Stomach (tissue), 9 donors: ENCODE results near the gene CHD3. TPM values are rescaled to one million over a fixed set of nuclear protein-coding genes. Genes with fewer than 3 reads are reported as not detected.

Source experiments
- DNase-seq, 2 donors: peaks; one replicate each; pipeline versions ENCODE4 v3.0.0 to v3.0.0-alpha.2; 2013 to 2019
- H3K27ac ChIP-seq, 5 donors: fragments of 200-600 bp in 4 of 5; sonication (generic) in 4 of 5; one replicate each; pipeline ENCODE4 v1.5.1; 2013 to 2019; ENCODE audit warnings: mild to moderate bottlenecking in 1 of 5, moderate library complexity in 1 of 5
- H3K27me3 ChIP-seq, 3 donors: fragments of 200-600 bp; sonication (generic); one replicate each; pipeline ENCODE4 v1.5.1; 2017 to 2019; ENCODE audit warnings: mixed run types in 1 of 3
- H3K36me3 ChIP-seq, 4 donors: fragments of 200-600 bp; sonication (generic); 1 replicate in 3 of 4; 2 replicates in 1 of 4; pipeline ENCODE4 v1.5.1; 2016 to 2019
- H3K4me1 ChIP-seq, 4 donors: fragments of 200-600 bp; sonication (generic); one replicate each; pipeline ENCODE4 v1.5.1; 2016 to 2019
- H3K4me3 ChIP-seq, 4 donors: fragments of 200-600 bp; sonication (generic) in 3 of 4; one replicate each; pipeline ENCODE4 v1.5.1; 2016 to 2019; ENCODE audit warnings: mild to moderate bottlenecking in 1 of 4
- H3K9me3 ChIP-seq, 4 donors: fragments of 200-600 bp; sonication (generic); one replicate each; pipeline ENCODE4 v1.5.1; 2016 to 2019
- CTCF ChIP-seq, 7 experiments: fragments of 450-650 bp in 4 of 7; fragments of 200-600 bp in 3 of 7; sonication (generic) in 3 of 7; IDR thresholded peaks; one replicate each; pipeline ENCODE4 v1.5.1; 2016 to 2019; ENCODE audit warnings: antibody characterized with exemption in 7 of 7, control low read depth in 2 of 7, mild to moderate bottlenecking in 1 of 7
- EP300 ChIP-seq: sonication (generic); formaldehyde crosslinking; IDR thresholded peaks from one replicate; pipeline ENCODE4 v1.6.1; 2017; ENCODE audit warnings: antibody characterized with exemption
- POLR2A ChIP-seq, 4 donors: fragments of 450-650 bp; IDR thresholded peaks; one replicate each; pipeline ENCODE4 v1.6.1; 2016; ENCODE audit warnings: antibody characterized with exemption in 4 of 4, control low read depth in 2 of 4, mild to moderate bottlenecking in 1 of 4, moderate library complexity in 1 of 4
- POLR2AphosphoS5 ChIP-seq, 3 donors: sonication (generic); formaldehyde crosslinking; IDR thresholded peaks; one replicate each; pipeline ENCODE4 v1.6.1; 2016; ENCODE audit warnings: antibody characterized with exemption in 3 of 3
- WGBS, 5 donors: extraction: QIAGEN DNeasy Blood & Tissue Kit in 3 of 5; methylation state at CpG; one replicate each; pipeline versions ENCODE4 v1.1.5 to v1.1.7; 2013 to 2018; 5-methylcytosine and 5-hydroxymethylcytosine counted together
- intact Hi-C: fragments of 100-400 bp; cut with DNase I; formaldehyde crosslinking; loops from one replicate; pipeline ENCODE4 v1.15.1; 2023; ENCODE audit warnings: low total_unique reads
- polyA plus RNA-seq, 3 donors: library from polyadenylated mRNA; stranded (reverse); fragments of 200-250 nt; gene quantifications; one replicate each; pipeline ENCODE4 v1.2.3, GENCODE V29; 2013
- total RNA-seq, 5 donors: library from RNA; depleted of rRNA; stranded (reverse); fragments of >200 nt; gene quantifications; one replicate each; pipeline versions ENCODE4 v1.1.0 to v1.2.3, GENCODE V29; 2014 to 2016
- donor health status: healthy with polysubstance abuse.
- donor health status: Bipolar disorder and iron deficiency.
- donor health status: healthy.

The CHD3 gene
- total and polyA plus RNA-seq, 8 donors, result 43.0 to 190 (median 64.9) TPM

GRCh38 chr17:7864995-7865650, 23.5 kb upstream of the CHD3 start:
- intact Hi-C loops, result no loop called here

DNA sequence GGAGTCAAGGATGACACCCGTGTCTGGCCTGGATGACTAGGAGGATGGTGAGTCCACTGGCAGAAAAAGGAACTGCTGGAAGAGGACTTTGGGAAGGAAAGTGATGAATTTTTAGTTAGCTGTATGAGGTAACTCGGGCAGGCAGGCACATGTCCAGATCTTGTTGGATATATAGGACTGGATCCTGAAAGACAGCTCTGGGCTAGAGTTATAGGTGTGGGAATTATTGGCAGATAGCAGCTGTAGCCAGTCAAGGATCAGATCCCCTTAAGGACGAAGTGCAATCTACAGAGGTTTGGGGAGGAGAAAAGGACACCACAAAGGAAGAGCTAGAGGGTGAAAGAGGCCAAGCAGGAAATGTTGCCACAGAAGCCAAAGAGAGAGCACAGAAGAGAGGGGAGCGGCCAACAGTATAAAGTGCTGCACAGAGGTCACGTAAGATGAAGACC, 20.7 kb upstream of the CHD3 start:
- H3K4me3 ChIP-seq, result no peak overlapping the region
- intact Hi-C loops, result no loop called here
- no peaks in the 10 kb centered on the region for H3K27me3 ChIP-seq
- peaks cover 3 to 30% (median 15%) of the 10 kb centered on the region in 4 donors for H3K4me1 ChIP-seq
- TF ChIP-seq CTCF (IDR thresholded peaks at IDR 0.05) (no peak), POLR2AphosphoS5 (IDR thresholded peaks at IDR 0.05) (no peak), POLR2A (IDR thresholded peaks at IDR 0.05) (no peak), EP300 (no peak)
- WGBS, 5 donors, result 73 to 84% (median 75%) methylated on average over 5 of the region's 5 CpGs
- DNase-seq, result peak in 1 of 2 donors; percentile 7
- peaks cover 0 to 25% (median 15%) of the 10 kb centered on the region in 4 donors for H3K36me3 ChIP-seq
- no peak overlapping the region for H3K27ac ChIP-seq
- H3K9me3 ChIP-seq, result no peaks in the 10 kb centered on the region

More at GRCh38 chr17:7864995-7865650, 23.5 kb upstream of the CHD3 start:
- H3K4me1 ChIP-seq, result peaks cover 6 to 34% (median 19%) of the 10 kb centered on the region in 4 donors
- peak in 1 of 2 donors; percentile 1 for DNase-seq
- WGBS, 5 donors, result 88 to 92% (median 91%) methylated on average over 5 of the region's 5 CpGs
- H3K36me3 ChIP-seq, result peaks cover 0 to 31% (median 18%) of the 10 kb centered on the region in 4 donors
- H3K27me3 ChIP-seq, result no peaks in the 10 kb centered on the region
- no peak overlapping the region for H3K27ac ChIP-seq
- no peak overlapping the region for H3K4me3 ChIP-seq
- TF ChIP-seq CTCF (IDR thresholded peaks at IDR 0.05), result no peak
- no peak for TF ChIP-seq EP300
- no peak for TF ChIP-seq POLR2AphosphoS5 (IDR thresholded peaks at IDR 0.05)
- TF ChIP-seq POLR2A (IDR thresholded peaks at IDR 0.05), result no peak
- no peaks in the 10 kb centered on the region for H3K9me3 ChIP-seq

DNA sequence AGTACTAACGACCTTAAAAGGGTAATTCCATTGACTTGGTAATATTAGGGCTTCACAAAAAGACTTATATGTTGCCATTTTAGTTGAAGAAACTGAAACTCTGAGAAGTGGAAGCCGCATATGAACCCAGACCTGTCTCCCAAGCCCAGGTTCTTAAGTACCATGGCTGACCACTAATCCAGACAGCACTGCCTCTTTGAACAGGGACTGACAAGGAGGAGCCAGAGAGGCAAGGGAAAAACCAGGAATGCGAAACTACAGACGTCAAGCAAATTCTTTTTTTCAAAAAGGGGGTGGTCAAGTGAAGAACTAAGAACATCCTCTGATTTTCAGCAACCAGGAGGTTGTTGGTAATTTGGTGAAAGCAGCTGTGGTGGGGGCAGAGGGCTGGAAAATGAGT, 15.5 kb upstream of the CHD3 start:
- intact Hi-C loops, result no loop called here
- WGBS, 5 donors, result 59 to 71% (median 69%) methylated on average over 4 of the region's 4 CpGs
- H3K27me3 ChIP-seq, result no peaks in the 10 kb centered on the region
- peaks cover 0 to 9% (median 0%) of the 10 kb centered on the region in 4 donors for H3K4me1 ChIP-seq
- H3K36me3 ChIP-seq, result peaks cover 0 to 48% (median 31%) of the 10 kb centered on the region in 4 donors
- H3K27ac ChIP-seq, result no peak overlapping the region
- H3K9me3 ChIP-seq, result no peaks in the 10 kb centered on the region
- no peak for TF ChIP-seq CTCF (IDR thresholded peaks at IDR 0.05)
- peak in 1 of 2 donors; percentile 7 for DNase-seq
- no peak overlapping the region for H3K4me3 ChIP-seq

- 80 to 94% (median 88%) methylated on average over 2 of the region's 2 CpGs for WGBS, 5 donors
Observed at GRCh38 chr17:7875804-7876370, 12.7 kb upstream of the CHD3 start.

More at GRCh38 chr17:7875804-7876370, 12.7 kb upstream of the CHD3 start:
- peaks cover 0 to 13% (median 1%) of the 10 kb centered on the region in 4 donors for H3K4me1 ChIP-seq
- TF ChIP-seq EP300, result no peak
- TF ChIP-seq CTCF (IDR thresholded peaks at IDR 0.05), result no peak
- TF ChIP-seq POLR2AphosphoS5 (IDR thresholded peaks at IDR 0.05), result no peak
- no peak for TF ChIP-seq POLR2A (IDR thresholded peaks at IDR 0.05)
- no peak for DNase-seq
- no peak overlapping the region for H3K4me3 ChIP-seq
- H3K9me3 ChIP-seq, result no peaks in the 10 kb centered on the region
- H3K27ac ChIP-seq, result no peak overlapping the region
- intact Hi-C loops, result no loop called here
- no peaks in the 10 kb centered on the region for H3K27me3 ChIP-seq
- H3K36me3 ChIP-seq, result peaks cover 4 to 60% (median 48%) of the 10 kb centered on the region in 4 donors
